Amygdala (tissue), 56 donors: ENCODE measurements around the gene SLC4A1.

ENCODE experiments used
- DNase-seq, 56 donors: peaks; one replicate each; lab custom pipeline; 2025; lab: John Stamatoyannopoulos, UW

Gene SLC4A1

GRCh38 chr17:44287651-44288050 is 19.7 kb upstream of the SLC4A1 start:
- no peak for DNase-seq

- no peak for DNase-seq
These were observed 16.1 kb upstream of the SLC4A1 start for GRCh38 chr17:44284024-44284400.

GRCh38 chr17:44283344-44284023 is 15.5 kb upstream of the SLC4A1 start:
- no peak for DNase-seq

- no peak for DNase-seq
These were observed 14.3 kb upstream of the SLC4A1 start for GRCh38 chr17:44282264-44282663.

- DNase-seq: no peak
These were observed 13.6 kb upstream of the SLC4A1 start for GRCh38 chr17:44281570-44281969.

- DNase-seq: no peak
These were observed 12.5 kb upstream of the SLC4A1 start for GRCh38 chr17:44280392-44280937.

GRCh38 chr17:44279666-44280391 is 11.9 kb upstream of the SLC4A1 start:
- peak in 38 of 56 donors; percentile 4 to 60 (median 22) for DNase-seq

GRCh38 chr17:44279346-44279665 is 11.4 kb upstream of the SLC4A1 start:
- DNase-seq: no peak

- no peak for DNase-seq
These were observed 10.0 kb upstream of the SLC4A1 start for GRCh38 chr17:44277976-44278375.

- DNase-seq: no peak
These were observed 5.7 kb upstream of the SLC4A1 start for GRCh38 chr17:44273607-44274006.

GRCh38 chr17:44272954-44273353 is 5.0 kb upstream of the SLC4A1 start:
- DNase-seq: no peak

GRCh38 chr17:44272321-44272951 is 4.5 kb upstream of the SLC4A1 start:
- DNase-seq: no peak

- no peak for DNase-seq
These were observed 1.8 kb upstream of the SLC4A1 start for GRCh38 chr17:44269535-44270240.

GRCh38 chr17:44268709-44269534 is 987 bp upstream of the SLC4A1 start:
- DNase-seq: no peak

GRCh38 chr17:44267165-44267455 is 825 bp downstream of the SLC4A1 start:
- no peak for DNase-seq

GRCh38 chr17:44266402-44267164 is 1.4 kb downstream of the SLC4A1 start:
- no peak for DNase-seq

- no peak for DNase-seq
These were observed 4.5 kb downstream of the SLC4A1 start for GRCh38 chr17:44263345-44263902.

- DNase-seq: no peak
These were observed 5.2 kb downstream of the SLC4A1 start for GRCh38 chr17:44262654-44263225.

GRCh38 chr17:44260296-44260695 is 7.6 kb downstream of the SLC4A1 start:
- DNase-seq: no peak
